ENCODE data around the gene GGA1.

DNA sequence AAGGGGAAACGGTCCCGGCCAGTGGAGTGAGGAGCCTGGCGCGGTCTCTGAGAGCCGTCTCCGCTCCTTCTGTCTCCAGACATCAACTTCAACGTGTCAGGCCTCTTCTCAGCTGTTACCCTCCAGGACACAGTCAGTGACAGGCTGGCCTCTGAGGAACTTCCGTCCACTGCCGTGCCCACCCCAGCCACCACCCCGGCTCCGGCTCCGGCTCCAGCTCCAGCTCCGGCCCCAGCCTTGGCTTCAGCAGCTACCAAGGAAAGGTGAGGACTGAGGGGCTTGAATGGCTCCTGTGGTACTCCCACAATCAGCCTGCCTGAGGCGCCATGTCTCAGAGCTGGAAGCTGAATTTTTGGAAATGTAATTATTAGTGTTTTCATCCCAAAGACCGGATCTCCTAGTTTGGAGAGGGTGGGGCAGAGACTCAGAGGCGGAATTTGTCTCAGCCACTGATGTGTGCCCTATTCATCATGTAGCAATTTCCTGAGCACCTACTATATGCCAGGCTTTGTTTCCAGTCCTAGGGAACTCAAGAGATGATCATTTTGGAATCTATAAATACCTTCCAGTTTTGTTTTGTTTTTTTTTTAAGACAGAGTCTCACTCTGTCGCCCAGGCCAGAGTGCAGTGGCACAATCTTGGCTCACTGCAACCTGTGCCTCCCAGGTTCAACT, 42.0 kb downstream of the GGA1 start:
- no peak for TF ChIP-seq JUND (IDR thresholded peaks at IDR 0.05; ENCODE audit: low read depth, low read length)
- no peak for TF ChIP-seq BRCA1 (IDR thresholded peaks at IDR 0.05; ENCODE audit: low read depth, low read length)
- TF ChIP-seq, protein P1, sequence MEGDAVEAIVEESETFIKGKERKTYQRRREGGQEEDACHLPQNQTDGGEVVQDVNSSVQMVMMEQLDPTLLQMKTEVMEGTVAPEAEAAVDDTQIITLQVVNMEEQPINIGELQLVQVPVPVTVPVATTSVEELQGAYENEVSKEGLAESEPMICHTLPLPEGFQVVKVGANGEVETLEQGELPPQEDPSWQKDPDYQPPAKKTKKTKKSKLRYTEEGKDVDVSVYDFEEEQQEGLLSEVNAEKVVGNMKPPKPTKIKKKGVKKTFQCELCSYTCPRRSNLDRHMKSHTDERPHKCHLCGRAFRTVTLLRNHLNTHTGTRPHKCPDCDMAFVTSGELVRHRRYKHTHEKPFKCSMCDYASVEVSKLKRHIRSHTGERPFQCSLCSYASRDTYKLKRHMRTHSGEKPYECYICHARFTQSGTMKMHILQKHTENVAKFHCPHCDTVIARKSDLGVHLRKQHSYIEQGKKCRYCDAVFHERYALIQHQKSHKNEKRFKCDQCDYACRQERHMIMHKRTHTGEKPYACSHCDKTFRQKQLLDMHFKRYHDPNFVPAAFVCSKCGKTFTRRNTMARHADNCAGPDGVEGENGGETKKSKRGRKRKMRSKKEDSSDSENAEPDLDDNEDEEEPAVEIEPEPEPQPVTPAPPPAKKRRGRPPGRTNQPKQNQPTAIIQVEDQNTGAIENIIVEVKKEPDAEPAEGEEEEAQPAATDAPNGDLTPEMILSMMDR (IDR thresholded peaks at IDR 0.05 in 2 of 3, conservative IDR thresholded peaks at IDR 0.05 in 1 of 3; ENCODE audit: control insufficient read depth in 2 of 3, extremely low read depth in 1 of 3, insufficient read depth in 1 of 3, low read depth in 3 of 3, low read length in 3 of 3), result no peak

Measured in GM12878 (cell line).